Endothelial cell of umbilical vein (primary cell): ENCODE measurements around the gene KCNK2. TPM values are rescaled to one million over a fixed set of nuclear protein-coding genes. Genes with fewer than 3 reads are reported as not detected.

Experiments
- BruUV-seq: library from RNA; stranded (reverse); fragments of 400-500 nt; replicated peaks from 2 replicates; lab custom pipeline; 2021; lab: Mats Ljungman, UMichigan
- CTCF ChIA-PET: fragments of 300-600, 350-600 bp; sonication (Branson Sonifier 250); formaldehyde crosslinking; loops from one replicate; lab custom pipeline; 2021; ENCODE audit warnings: antibody characterized with exemption, inconsistent platforms; lab: Charles Lee
- POLR2A ChIA-PET: fragments of 300-600, 350-600 bp; sonication (Branson Sonifier 250); formaldehyde crosslinking; loops from one replicate; lab custom pipeline; 2021; ENCODE audit warnings: antibody characterized with exemption, inconsistent platforms; lab: Charles Lee
- DNase-seq: peaks from one replicate; pipeline ENCODE4 v3.0.0-alpha.2; 2011; ENCODE audit warnings: low read depth, low spot score
- FAIRE-seq: peaks from 2 replicates; lab custom pipeline; 2011; peaks lifted over from hg19 to GRCh38; lab: Jason Lieb, UNC
- H2AFZ ChIP-seq: 2 replicates; pipeline ENCODE4 v1.6.0; 2012; ENCODE audit warnings: low read depth, low read length, control low read depth, inconsistent platforms
- H3K27ac ChIP-seq: 2 replicates; pipeline ENCODE4 v1.5.1; 2011; ENCODE audit warnings: low read depth, mild to moderate bottlenecking, control low read depth, low read length, moderate library complexity; ENCODE audit not compliant: insufficient read depth
- H3K27me3 ChIP-seq, 2 experiments: 2 replicates each; pipeline versions ENCODE4 v1.6.0 to v1.6.1; 2011; ENCODE audit warnings: low read length in 2 of 2, mixed read lengths in 1 of 2; ENCODE audit not compliant: control insufficient read depth in 2 of 2, insufficient read depth in 2 of 2
- H3K36me3 ChIP-seq, 2 experiments: 2 replicates in 1 of 2; 3 replicates in 1 of 2; pipeline ENCODE4 v1.5.1; 2011; ENCODE audit warnings: low read length in 2 of 2, mild to moderate bottlenecking in 1 of 2, moderate library complexity in 1 of 2; ENCODE audit not compliant: control insufficient read depth in 2 of 2, insufficient read depth in 2 of 2; ENCODE audit errors: extremely low read depth in 1 of 2
- H3K4me1 ChIP-seq: 3 replicates; pipeline ENCODE4 v1.5.1; 2011; ENCODE audit warnings: mild to moderate bottlenecking, low read length; ENCODE audit not compliant: control insufficient read depth, insufficient read depth; ENCODE audit errors: extremely low read depth
- H3K4me2 ChIP-seq: 2 replicates; pipeline ENCODE4 v1.6.1; 2011; ENCODE audit warnings: low read length, control low read depth, mixed read lengths; ENCODE audit not compliant: insufficient read depth
- H3K4me3 ChIP-seq, 3 experiments: fragments of 200-600 bp in 1 of 3; sonication (generic), shearing (Covaris generic) in 1 of 3; replicated peaks in 1 of 3; 2 replicates each; pipeline ENCODE4 v1.5.1; 2011 to 2016; ENCODE audit warnings: control low read depth in 3 of 3, low read length in 3 of 3, mild to moderate bottlenecking in 2 of 3, inconsistent platforms in 1 of 3, low read depth in 1 of 3, moderate library complexity in 1 of 3; ENCODE audit not compliant: insufficient read depth in 1 of 3
- H3K79me2 ChIP-seq: 2 replicates; pipeline ENCODE4 v1.6.0; 2012; ENCODE audit warnings: low read length, inconsistent platforms; ENCODE audit not compliant: control insufficient read depth, insufficient read depth
- H3K9ac ChIP-seq: replicated peaks from 2 replicates; pipeline ENCODE3; 2011; ENCODE audit warnings: low read length, control low read depth; ENCODE audit not compliant: insufficient read depth; ENCODE audit errors: extremely low read depth
- H3K9me1 ChIP-seq: replicated peaks from 3 replicates; pipeline ENCODE4 v1.6.0; 2011; ENCODE audit warnings: mild to moderate bottlenecking, low read length; ENCODE audit not compliant: control insufficient read depth, insufficient read depth; ENCODE audit errors: extremely low read depth
- H3K9me3 ChIP-seq: replicated peaks from 2 replicates; pipeline ENCODE4 v1.5.1; 2012; ENCODE audit warnings: low read length, inconsistent platforms; ENCODE audit not compliant: control insufficient read depth, insufficient read depth
- H4K20me1 ChIP-seq: replicated peaks from 2 replicates; pipeline ENCODE3; 2011; ENCODE audit warnings: mild to moderate bottlenecking, low read length; ENCODE audit not compliant: control insufficient read depth, insufficient read depth; ENCODE audit errors: extremely low read depth
- EZH2 ChIP-seq: IDR thresholded peaks from 2 replicates; pipeline ENCODE4 v1.6.1; 2012; ENCODE audit warnings: borderline replicate concordance, low read depth, mild to moderate bottlenecking, moderate library complexity, low read length, inconsistent platforms; ENCODE audit not compliant: severe bottlenecking
- FOS ChIP-seq: IDR thresholded peaks from 2 replicates; pipeline ENCODE4 v1.6.1; 2011; ENCODE audit warnings: mild to moderate bottlenecking, low read length, moderate library complexity, borderline replicate concordance; ENCODE audit not compliant: insufficient read depth
- GATA2 ChIP-seq: IDR thresholded peaks from 2 replicates; pipeline ENCODE4 v1.7.0; 2011; ENCODE audit warnings: low read depth, mild to moderate bottlenecking, moderate library complexity, mixed read lengths, low read length; ENCODE audit not compliant: insufficient read length, insufficient read depth
- JUN ChIP-seq: IDR thresholded peaks from 2 replicates; pipeline ENCODE4 v1.6.1; 2011; ENCODE audit warnings: borderline replicate concordance, low read depth; ENCODE audit not compliant: insufficient read length, insufficient read depth
- MYC ChIP-seq: IDR thresholded peaks from one replicate; pipeline ENCODE4 v1.6.1; 2011; ENCODE audit warnings: mild to moderate bottlenecking, low read depth, low read length
- POLR2A ChIP-seq: IDR thresholded peaks from 2 replicates; pipeline ENCODE4 v1.6.1; 2012; ENCODE audit warnings: low read depth, mild to moderate bottlenecking, control low read depth, low read length
- POLR2AphosphoS5 ChIP-seq: IDR thresholded peaks from 2 replicates; pipeline ENCODE4 v1.6.1; 2012; ENCODE audit warnings: low read depth, mild to moderate bottlenecking, control low read depth, low read length, moderate library complexity; ENCODE audit not compliant: insufficient read depth
- dilution Hi-C: fragments of 300-500 bp; cut with MboI; formaldehyde crosslinking; loops from one replicate; pipeline ENCODE4 v1.15.0; 2019; ENCODE audit warnings: low sequenced_read_pairs; ENCODE audit not compliant: extremely low pct_ligation_motif_present
- intact Hi-C: fragments of 100-400 bp; cut with micrococcal nuclease; formaldehyde crosslinking; loops from one replicate; pipeline ENCODE4 v1.10.0; 2022
- polyA plus RNA-seq, 4 experiments: library from polyadenylated mRNA; depleted of rRNA in 3 of 4; stranded (reverse) in 3 of 4; unstranded in 1 of 4; fragments of >200 nt; gene quantifications; 2 replicates each; pipeline versions ENCODE4 v1.2.1 to v1.2.3, GENCODE V29; 2011 to 2012; ENCODE audit warnings: missing spikeins in 1 of 4
- total RNA-seq: library from RNA; stranded (reverse); gene quantifications from 2 replicates; pipeline ENCODE4 v1.2.3, GENCODE V29; 2021
- TF ChIP-seq, protein P1 (sequence below): IDR thresholded peaks from 2 replicates; pipeline ENCODE4 v1.6.1; 2011; ENCODE audit not compliant: insufficient read depth, insufficient read length
- TF ChIP-seq, protein P2 (sequence below), 2 donors: IDR thresholded peaks; 1 replicate in 1 of 2; 2 replicates in 1 of 2; pipeline ENCODE4 v1.5.1; 2011; ENCODE audit warnings: low read length in 2 of 2, mild to moderate bottlenecking in 2 of 2, moderate library complexity in 2 of 2, control low read depth in 1 of 2, inconsistent platforms in 1 of 2, low read depth in 1 of 2; ENCODE audit not compliant: insufficient read depth in 1 of 2; ENCODE audit errors: extremely low read depth in 1 of 2

KCNK2 gene
- total and polyA plus RNA-seq, 2 donors (not counting 3 experiments of a cell fraction or from before 2014, with no cell fraction given), result 0.08 to 0.46 TPM

DNA sequence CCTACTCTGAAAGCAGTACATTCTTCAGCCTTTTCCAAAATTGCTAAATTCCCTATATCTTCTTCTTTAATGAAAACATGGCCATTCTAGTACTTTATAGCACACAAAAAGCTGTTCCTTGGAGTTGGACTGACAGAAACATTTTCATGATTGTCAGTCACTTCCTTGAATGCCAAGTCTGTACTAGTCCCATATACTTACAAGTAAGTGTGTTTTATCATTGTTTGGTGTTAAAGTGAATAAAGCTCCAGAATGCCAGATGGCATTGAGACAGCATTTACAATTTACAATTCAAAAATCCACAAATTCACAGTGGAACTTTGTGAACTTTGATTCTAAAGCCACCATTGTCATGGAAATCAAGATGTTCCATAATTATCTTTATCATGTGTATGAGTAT is 36.5 kb downstream of the KCNK2 start:
- FAIRE-seq (no peak), DNase-seq (no peak)
- Histone ChIP-seq H3K9ac (no peak overlapping the region), H3K36me3 (no peaks in the 10 kb centered on the region), H3K4me1 (peaks cover 14% of the 10 kb centered on the region), H2AFZ (no peak overlapping the region), H3K4me3 (no peak overlapping the region), H3K4me2 (no peak overlapping the region), H3K27ac (no peak overlapping the region), H4K20me1 (no peaks in the 10 kb centered on the region), H3K9me1 (no peaks in the 10 kb centered on the region), H3K79me2 (no peaks in the 10 kb centered on the region), H3K9me3 (no peaks in the 10 kb centered on the region), H3K27me3 (no peaks in the 10 kb centered on the region)
- no peak for TF ChIP-seq FOS
- no peak for TF ChIP-seq GATA2
- TF ChIP-seq POLR2AphosphoS5, result no peak
- no peak for TF ChIP-seq MYC
- TF ChIP-seq, protein P1, sequence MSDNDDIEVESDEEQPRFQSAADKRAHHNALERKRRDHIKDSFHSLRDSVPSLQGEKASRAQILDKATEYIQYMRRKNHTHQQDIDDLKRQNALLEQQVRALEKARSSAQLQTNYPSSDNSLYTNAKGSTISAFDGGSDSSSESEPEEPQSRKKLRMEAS, result no peak
- no peak for TF ChIP-seq JUN
- TF ChIP-seq EZH2, result no peak
- TF ChIP-seq, protein P2, sequence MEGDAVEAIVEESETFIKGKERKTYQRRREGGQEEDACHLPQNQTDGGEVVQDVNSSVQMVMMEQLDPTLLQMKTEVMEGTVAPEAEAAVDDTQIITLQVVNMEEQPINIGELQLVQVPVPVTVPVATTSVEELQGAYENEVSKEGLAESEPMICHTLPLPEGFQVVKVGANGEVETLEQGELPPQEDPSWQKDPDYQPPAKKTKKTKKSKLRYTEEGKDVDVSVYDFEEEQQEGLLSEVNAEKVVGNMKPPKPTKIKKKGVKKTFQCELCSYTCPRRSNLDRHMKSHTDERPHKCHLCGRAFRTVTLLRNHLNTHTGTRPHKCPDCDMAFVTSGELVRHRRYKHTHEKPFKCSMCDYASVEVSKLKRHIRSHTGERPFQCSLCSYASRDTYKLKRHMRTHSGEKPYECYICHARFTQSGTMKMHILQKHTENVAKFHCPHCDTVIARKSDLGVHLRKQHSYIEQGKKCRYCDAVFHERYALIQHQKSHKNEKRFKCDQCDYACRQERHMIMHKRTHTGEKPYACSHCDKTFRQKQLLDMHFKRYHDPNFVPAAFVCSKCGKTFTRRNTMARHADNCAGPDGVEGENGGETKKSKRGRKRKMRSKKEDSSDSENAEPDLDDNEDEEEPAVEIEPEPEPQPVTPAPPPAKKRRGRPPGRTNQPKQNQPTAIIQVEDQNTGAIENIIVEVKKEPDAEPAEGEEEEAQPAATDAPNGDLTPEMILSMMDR (IDR thresholded peaks at IDR 0.05; ENCODE audit: extremely low read depth in 1 of 2, insufficient read depth in 1 of 2, low read depth in 1 of 2, low read length in 2 of 2), result no peak
- no peak for TF ChIP-seq POLR2A
- dilution Hi-C loops (no loop called here), intact Hi-C loops (no loop called here)
- ChIA-PET CTCF (no interaction called here), POLR2A (no interaction called here)
- no TSS peak for BruUV-seq
